Caco-2 (cell line): Measurements from ENCODE around the gene LRBA. TPM values are rescaled to one million over a fixed set of nuclear protein-coding genes. Genes with fewer than 3 reads are reported as not detected.

Source experiments
- BruUV-seq: library from RNA; stranded (reverse); fragments of 400-500 nt; replicated peaks from 2 replicates; lab custom pipeline; 2021; lab: Mats Ljungman, UMichigan
- CTCF ChIA-PET: fragments of 300-600 bp; sonication (Branson Sonifier 250); formaldehyde crosslinking; loops from one replicate; lab custom pipeline; 2022; ENCODE audit warnings: antibody characterized with exemption; lab: Charles Lee
- POLR2A ChIA-PET: fragments of 300-600 bp; sonication (Branson Sonifier 250); formaldehyde crosslinking; loops from one replicate; lab custom pipeline; 2022; ENCODE audit warnings: antibody characterized with exemption; lab: Charles Lee
- DNase-seq, 2 experiments: peaks; one replicate each; pipeline versions ENCODE4 v3.0.0 to v3.0.0-alpha.2; 2020 to 2022
- H3K27me3 ChIP-seq: replicated peaks from 2 replicates; pipeline ENCODE4 v1.6.0; 2011; ENCODE audit warnings: low read length; ENCODE audit not compliant: control insufficient read depth, insufficient read depth
- H3K36me3 ChIP-seq: 2 replicates; pipeline ENCODE4 v1.5.1; 2011; ENCODE audit warnings: low read length; ENCODE audit not compliant: control insufficient read depth, insufficient read depth
- H3K4me1 ChIP-seq: fragments of 250-450 bp; sonication (Bioruptor Pico); 2 replicates; pipeline ENCODE4 v1.5.1; 2020; ENCODE audit warnings: mild to moderate bottlenecking
- H3K4me3 ChIP-seq: 2 replicates; pipeline ENCODE4 v1.5.1; 2011; ENCODE audit warnings: low read depth, mild to moderate bottlenecking, control low read depth, low read length
- H3K9me3 ChIP-seq: fragments of 250-450 bp; sonication (Bioruptor Pico); 2 replicates; pipeline ENCODE4 v1.5.1; 2020; ENCODE audit warnings: mild to moderate bottlenecking, moderate library complexity
- H3K27ac Mint-ChIP-seq: one replicate; pipeline ENCODE4 v1.8.0; 2022; ENCODE audit warnings: mixed read lengths; ENCODE audit not compliant: unreplicated experiment
- H3K27me3 Mint-ChIP-seq: one replicate; pipeline ENCODE4 v1.8.0; 2022; ENCODE audit warnings: mixed read lengths; ENCODE audit not compliant: insufficient read depth, unreplicated experiment
- H3K36me3 Mint-ChIP-seq: one replicate; pipeline ENCODE4 v1.8.0; 2022; ENCODE audit warnings: mild to moderate bottlenecking, mixed read lengths; ENCODE audit not compliant: insufficient read depth, unreplicated experiment
- H3K4me1 Mint-ChIP-seq: one replicate; pipeline ENCODE4 v1.8.0; 2022; ENCODE audit warnings: low read depth, mixed read lengths; ENCODE audit not compliant: unreplicated experiment
- H3K4me3 Mint-ChIP-seq: one replicate; pipeline ENCODE4 v1.8.0; 2022; ENCODE audit warnings: mild to moderate bottlenecking, moderate library complexity, mixed read lengths; ENCODE audit not compliant: unreplicated experiment
- H3K9me3 Mint-ChIP-seq: one replicate; pipeline ENCODE4 v1.8.0; 2022; ENCODE audit warnings: mixed read lengths; ENCODE audit not compliant: unreplicated experiment
- CTCF ChIP-seq, 2 experiments: fragments of 200-600 bp in 1 of 2; IDR thresholded peaks; 1 replicate in 1 of 2; 2 replicates in 1 of 2; pipeline versions ENCODE4 v1.5.1 to v1.8.0; 2011 to 2022; ENCODE audit warnings: antibody characterized with exemption in 1 of 2, control low read depth in 1 of 2, inconsistent platforms in 1 of 2, low read depth in 1 of 2, low read length in 1 of 2, mild to moderate bottlenecking in 1 of 2, moderate library complexity in 1 of 2; ENCODE audit not compliant: insufficient read depth in 1 of 2, severe bottlenecking in 1 of 2, unreplicated experiment in 1 of 2
- intact Hi-C: fragments of 100-400 bp; cut with micrococcal nuclease; formaldehyde crosslinking; loops from one replicate; pipeline ENCODE4 v1.10.0; 2022; ENCODE audit not compliant: unreplicated experiment
- total RNA-seq: library from RNA; stranded (reverse); gene quantifications from 2 replicates; pipeline ENCODE4 v1.2.3, GENCODE V29; 2022

The LRBA gene
- total RNA-seq, 1 experiment from 2014 or later = 53.2 TPM

- no peaks in the 10 kb centered on the region for H3K4me1 ChIP-seq
- no peak overlapping the region for H3K27ac Mint-ChIP-seq
- no peak for DNase-seq
- H3K27me3 ChIP-seq = no peaks in the 10 kb centered on the region
- no peaks in the 10 kb centered on the region for H3K9me3 Mint-ChIP-seq
- no TSS peak for BruUV-seq
- H3K27me3 Mint-ChIP-seq = no peaks in the 10 kb centered on the region
- H3K4me1 Mint-ChIP-seq = peaks cover 9% of the 10 kb centered on the region
- no peak for TF ChIP-seq CTCF (IDR thresholded peaks at IDR 0.05; ENCODE audit: insufficient read depth in 1 of 2, low read depth in 1 of 2, low read length in 1 of 2, severe bottlenecking in 1 of 2, unreplicated experiment in 1 of 2)
- no peak overlapping the region for H3K4me3 ChIP-seq
- H3K36me3 ChIP-seq = no peaks in the 10 kb centered on the region
- H3K9me3 ChIP-seq = no peaks in the 10 kb centered on the region
- CTCF ChIA-PET = no interaction called here
- H3K36me3 Mint-ChIP-seq = no peaks in the 10 kb centered on the region
- POLR2A ChIA-PET = no interaction called here
- intact Hi-C loops = no loop called here
- no peak overlapping the region for H3K4me3 Mint-ChIP-seq
Measured at GRCh38 chr4:150573534-150573933, 441.6 kb downstream of the LRBA start.

DNA sequence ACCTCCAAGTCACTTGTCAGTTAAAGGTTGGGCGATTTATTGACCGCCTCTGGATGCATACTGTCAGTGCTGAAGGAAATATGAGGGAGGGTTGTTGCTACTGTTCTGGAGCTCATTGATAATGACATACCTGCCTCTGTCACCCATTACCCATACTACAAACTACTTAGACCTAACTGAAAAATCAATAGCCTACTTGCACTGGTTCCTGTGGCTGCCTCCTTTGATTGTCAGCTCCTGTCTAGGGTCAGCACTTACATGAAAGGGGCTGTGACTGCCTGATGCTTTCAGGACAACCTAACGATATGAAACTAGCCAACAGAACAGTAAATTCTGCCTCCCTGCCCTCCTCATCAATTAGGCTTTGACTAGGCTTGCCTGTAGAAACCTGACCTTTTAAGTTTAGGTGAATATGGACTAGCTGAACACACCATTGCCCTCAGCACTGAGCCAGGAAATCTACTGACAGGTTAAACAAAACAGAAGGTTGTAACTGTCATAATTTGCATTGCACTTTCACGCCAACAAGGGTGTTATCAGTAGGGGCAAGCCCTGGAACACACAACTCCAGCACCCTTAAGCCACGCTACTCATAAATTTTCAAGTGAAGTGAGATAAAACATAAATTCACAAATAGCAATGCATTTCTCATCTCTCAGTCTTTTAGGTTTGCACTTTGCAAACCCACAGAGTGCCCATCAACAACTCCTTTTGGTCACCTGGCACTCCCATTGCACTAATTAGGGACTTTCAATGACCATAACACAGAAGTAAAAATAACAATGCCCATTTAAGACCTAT, 442.2 kb downstream of the LRBA start:
- TF ChIP-seq CTCF (IDR thresholded peaks at IDR 0.05; ENCODE audit: insufficient read depth in 1 of 2, low read depth in 1 of 2, low read length in 1 of 2, severe bottlenecking in 1 of 2, unreplicated experiment in 1 of 2) = no peak
- H3K36me3 Mint-ChIP-seq = no peaks in the 10 kb centered on the region
- peaks cover 9% of the 10 kb centered on the region for H3K4me1 Mint-ChIP-seq
- ChIA-PET CTCF (no interaction called here), POLR2A (no interaction called here)
- no peak overlapping the region for H3K4me3 Mint-ChIP-seq
- Histone ChIP-seq H3K4me3 (no peak overlapping the region), H3K36me3 (no peaks in the 10 kb centered on the region), H3K9me3 (no peaks in the 10 kb centered on the region), H3K27me3 (no peaks in the 10 kb centered on the region), H3K4me1 (no peaks in the 10 kb centered on the region)
- no TSS peak for BruUV-seq
- intact Hi-C loops = no loop called here
- DNase-seq = no peak
- no peaks in the 10 kb centered on the region for H3K27me3 Mint-ChIP-seq
- H3K27ac Mint-ChIP-seq = no peak overlapping the region
- no peaks in the 10 kb centered on the region for H3K9me3 Mint-ChIP-seq

DNA sequence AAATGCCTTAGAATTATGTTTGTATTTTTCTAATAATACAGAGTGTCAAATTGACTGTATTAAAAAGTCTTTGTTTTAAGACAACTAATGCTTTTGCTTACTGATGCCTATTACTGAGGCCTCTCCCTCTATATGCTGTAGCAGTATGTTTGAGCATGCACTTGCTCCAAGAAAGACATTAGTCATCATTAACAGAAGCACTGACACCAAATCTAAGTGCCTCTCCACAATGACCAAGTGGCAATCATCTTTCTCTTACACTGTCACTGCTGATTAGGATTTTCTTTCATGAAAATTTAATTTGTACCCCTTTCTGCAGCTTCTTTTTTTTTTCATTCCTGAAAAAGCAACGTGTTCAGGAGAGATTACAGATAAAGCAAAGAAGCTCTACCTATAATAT, 444.2 kb downstream of the LRBA start:
- Mint-ChIP-seq H3K4me1 (peaks cover 9% of the 10 kb centered on the region), H3K27me3 (no peaks in the 10 kb centered on the region), H3K27ac (no peak overlapping the region), H3K4me3 (no peak overlapping the region), H3K9me3 (no peaks in the 10 kb centered on the region), H3K36me3 (no peaks in the 10 kb centered on the region)
- Histone ChIP-seq H3K4me1 (no peaks in the 10 kb centered on the region), H3K9me3 (no peaks in the 10 kb centered on the region), H3K4me3 (no peak overlapping the region), H3K27me3 (no peaks in the 10 kb centered on the region), H3K36me3 (no peaks in the 10 kb centered on the region)
- POLR2A ChIA-PET = no interaction called here
- no peak for DNase-seq
- no peak for TF ChIP-seq CTCF (IDR thresholded peaks at IDR 0.05; ENCODE audit: insufficient read depth in 1 of 2, low read depth in 1 of 2, low read length in 1 of 2, severe bottlenecking in 1 of 2, unreplicated experiment in 1 of 2)
- intact Hi-C loops = no loop called here
- CTCF ChIA-PET = no interaction called here
- BruUV-seq = no TSS peak
